SH-SY5Y (cell line): ENCODE measurements around the gene ELK3.

Source experiments
- GATA2 ChIP-seq: IDR thresholded peaks from 2 replicates; pipeline ENCODE4 v1.6.1; 2011; ENCODE audit warnings: mild to moderate bottlenecking, low read depth, low read length
- GATA3 ChIP-seq: IDR thresholded peaks from 2 replicates; pipeline ENCODE4 v1.6.1; 2011; ENCODE audit warnings: low read depth, mild to moderate bottlenecking, low read length, moderate library complexity

DNA sequence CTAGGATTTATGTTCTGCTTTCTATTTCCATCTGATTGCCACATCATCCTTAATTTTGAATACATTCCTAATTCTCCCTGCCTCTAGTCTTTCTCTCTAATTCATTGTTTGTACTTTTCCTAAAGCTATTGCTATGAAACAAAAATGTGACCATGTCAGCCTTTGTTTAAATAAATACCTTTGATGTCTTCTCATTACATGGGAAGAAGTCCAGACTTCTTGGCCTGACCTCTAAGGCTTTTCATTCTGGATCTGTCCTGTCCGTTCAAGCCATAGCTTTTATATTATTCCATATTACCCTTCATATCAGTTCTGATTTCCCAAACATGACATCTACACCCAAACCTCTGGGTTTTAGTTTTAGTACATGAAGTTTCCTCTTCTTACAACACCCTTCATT, 114.7 kb downstream of the ELK3 start:
- TF ChIP-seq GATA2 (no peak), GATA3 (no peak)
